ENCODE measurements around the gene ANKRD11.
"Not testable (repeated sequence)": the region's sequence is repeated elsewhere in the genome, so short reads cannot be mapped to it uniquely, and the experiment has no call there.

Gene ANKRD11

DNA sequence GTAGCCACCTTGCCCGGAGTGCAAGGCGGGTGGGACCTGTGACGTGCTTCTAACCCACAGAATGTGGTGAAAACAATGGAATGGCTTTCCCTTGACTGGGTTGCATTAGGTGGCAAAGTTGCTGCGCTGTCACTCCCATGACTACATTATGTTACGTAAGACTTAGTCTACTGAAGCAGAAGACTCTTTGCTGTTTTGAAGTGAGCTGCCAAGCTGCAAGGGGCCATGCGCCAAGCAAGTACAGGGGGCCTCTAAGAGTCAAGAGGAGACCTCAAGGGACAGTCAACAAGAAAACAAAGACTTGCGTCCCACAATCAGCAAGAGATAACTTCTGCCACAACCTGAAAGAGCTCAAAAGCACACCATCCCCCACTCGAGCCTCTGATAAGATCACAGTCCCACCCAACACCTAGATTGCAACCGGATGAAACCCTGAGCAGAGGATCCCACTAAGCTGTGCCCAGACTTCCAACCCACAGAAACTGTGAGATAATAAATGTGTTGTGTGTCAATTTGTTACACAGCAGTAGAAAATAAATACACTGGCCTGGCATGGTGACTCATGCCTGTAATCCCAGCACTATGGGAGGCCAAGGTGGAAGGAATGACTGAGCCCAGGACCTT is 16.5 kb downstream of the ANKRD11 start:
- TF ChIP-seq, protein P1, sequence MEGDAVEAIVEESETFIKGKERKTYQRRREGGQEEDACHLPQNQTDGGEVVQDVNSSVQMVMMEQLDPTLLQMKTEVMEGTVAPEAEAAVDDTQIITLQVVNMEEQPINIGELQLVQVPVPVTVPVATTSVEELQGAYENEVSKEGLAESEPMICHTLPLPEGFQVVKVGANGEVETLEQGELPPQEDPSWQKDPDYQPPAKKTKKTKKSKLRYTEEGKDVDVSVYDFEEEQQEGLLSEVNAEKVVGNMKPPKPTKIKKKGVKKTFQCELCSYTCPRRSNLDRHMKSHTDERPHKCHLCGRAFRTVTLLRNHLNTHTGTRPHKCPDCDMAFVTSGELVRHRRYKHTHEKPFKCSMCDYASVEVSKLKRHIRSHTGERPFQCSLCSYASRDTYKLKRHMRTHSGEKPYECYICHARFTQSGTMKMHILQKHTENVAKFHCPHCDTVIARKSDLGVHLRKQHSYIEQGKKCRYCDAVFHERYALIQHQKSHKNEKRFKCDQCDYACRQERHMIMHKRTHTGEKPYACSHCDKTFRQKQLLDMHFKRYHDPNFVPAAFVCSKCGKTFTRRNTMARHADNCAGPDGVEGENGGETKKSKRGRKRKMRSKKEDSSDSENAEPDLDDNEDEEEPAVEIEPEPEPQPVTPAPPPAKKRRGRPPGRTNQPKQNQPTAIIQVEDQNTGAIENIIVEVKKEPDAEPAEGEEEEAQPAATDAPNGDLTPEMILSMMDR (IDR thresholded peaks at IDR 0.05; ENCODE audit: low read depth, low read length), result no peak
- H3K4me3 ChIP-seq (replicated peaks in 1 of 2; ENCODE audit: low read depth in 2 of 2, low read length in 2 of 2), result no peak overlapping the region
- peak; percentile 61 to 83 for DNase-seq (ENCODE audit: low read depth in 2 of 2)

DNA sequence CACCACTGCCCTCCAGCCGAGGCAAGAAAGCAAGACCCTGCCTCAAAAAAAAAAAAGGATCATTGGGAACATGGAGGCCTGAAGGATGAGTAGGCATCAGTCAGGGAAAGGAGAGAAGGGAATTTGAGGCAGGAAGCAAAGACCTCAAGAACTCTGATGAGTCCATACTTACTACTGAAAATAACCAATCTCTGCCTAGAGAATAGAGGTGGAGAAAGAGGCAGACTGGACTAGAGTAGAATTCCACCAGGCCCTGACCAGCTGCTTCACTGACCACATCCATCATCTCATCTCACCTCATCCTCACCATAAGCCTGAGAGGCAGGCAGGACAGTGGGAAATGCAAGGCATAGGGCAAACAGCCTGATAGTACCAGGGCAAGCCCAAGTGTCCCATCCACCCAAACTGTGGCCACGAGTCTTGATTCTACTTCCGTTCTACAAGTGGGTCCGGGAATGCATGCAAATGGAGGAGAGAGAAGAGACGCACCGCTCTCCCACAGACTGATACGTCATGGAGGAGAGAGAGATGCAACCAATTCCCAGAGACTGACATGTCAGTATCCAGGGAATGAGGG is 17.1 kb downstream of the ANKRD11 start:
- no peak for DNase-seq (ENCODE audit: low read depth in 2 of 2)
- no peak overlapping the region for H3K4me3 ChIP-seq (replicated peaks in 1 of 2; ENCODE audit: low read depth in 2 of 2, low read length in 2 of 2)
- TF ChIP-seq, protein P1 (IDR thresholded peaks at IDR 0.05; ENCODE audit: low read depth, low read length), result no peak

DNA sequence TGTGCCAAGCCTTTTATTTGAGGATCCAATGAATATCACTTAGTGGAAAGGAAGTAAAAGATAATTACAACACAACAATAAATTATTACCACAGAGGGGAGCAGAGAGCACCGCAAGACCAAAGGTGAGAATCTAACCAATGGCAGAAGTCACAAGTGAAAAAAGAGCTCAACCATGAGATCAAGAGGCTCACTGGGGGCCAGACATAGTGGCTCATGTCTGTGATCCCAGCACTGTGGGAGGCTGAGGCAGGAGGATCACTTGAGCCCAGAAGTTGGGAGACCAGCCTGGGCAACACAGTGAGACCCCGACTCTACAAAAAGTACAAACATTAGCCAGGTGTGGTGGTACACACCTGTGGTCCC is 17.7 kb downstream of the ANKRD11 start:
- no peak for DNase-seq (ENCODE audit: low read depth in 2 of 2)
- TF ChIP-seq, protein P1 (IDR thresholded peaks at IDR 0.05; ENCODE audit: low read depth, low read length), result no peak
- H3K4me3 ChIP-seq (replicated peaks in 1 of 2; ENCODE audit: low read depth in 2 of 2, low read length in 2 of 2), result no peak overlapping the region

DNA sequence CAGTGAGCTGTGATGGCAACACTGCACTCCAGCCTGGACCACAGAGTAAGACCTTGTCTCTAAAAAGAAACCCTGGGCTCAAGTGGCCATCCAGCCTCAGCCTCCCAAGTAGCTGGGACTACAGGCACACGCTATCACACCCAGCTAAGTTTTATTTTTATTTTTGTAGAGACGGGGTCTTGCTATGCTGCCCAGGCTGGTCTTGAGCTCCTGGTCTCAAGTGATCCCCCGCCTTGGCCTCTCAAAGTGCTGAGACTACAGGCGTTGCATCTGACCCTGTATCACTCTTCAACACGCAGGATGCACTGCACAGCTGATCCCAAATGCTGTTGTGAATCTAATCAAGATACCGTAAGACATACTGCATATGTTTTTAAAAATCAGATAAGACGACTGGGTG is 23.0 kb downstream of the ANKRD11 start:
- DNase-seq (ENCODE audit: low read depth in 2 of 2), result no peak
- no peak overlapping the region for H3K4me3 ChIP-seq (replicated peaks in 1 of 2; ENCODE audit: low read depth in 2 of 2, low read length in 2 of 2)
- TF ChIP-seq, protein P1 (IDR thresholded peaks at IDR 0.05; ENCODE audit: low read depth, low read length), result no peak

DNA sequence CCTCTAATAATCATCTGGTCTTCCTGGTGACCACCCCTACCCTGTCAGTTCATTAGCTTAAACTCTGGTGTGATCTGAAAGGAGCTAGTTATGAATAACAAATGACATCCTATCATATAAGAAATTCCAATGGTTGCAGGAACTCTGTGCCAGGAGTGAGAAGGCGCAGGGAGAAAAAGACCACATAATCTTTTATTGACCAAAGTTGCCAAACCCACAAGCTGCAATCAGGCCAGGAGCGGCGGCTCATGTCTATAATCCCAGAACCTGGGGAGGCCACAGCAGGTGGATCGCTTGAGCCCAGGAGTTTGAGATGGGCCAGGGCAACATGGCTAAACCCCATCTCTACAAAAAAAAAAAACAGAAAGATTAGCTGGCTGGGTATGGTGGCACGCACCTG is 23.4 kb downstream of the ANKRD11 start:
- no peak for DNase-seq (ENCODE audit: low read depth in 2 of 2)
- TF ChIP-seq, protein P1 (IDR thresholded peaks at IDR 0.05; ENCODE audit: low read depth, low read length), result no peak
- no peak overlapping the region for H3K4me3 ChIP-seq (replicated peaks in 1 of 2; ENCODE audit: low read depth in 2 of 2, low read length in 2 of 2)

DNA sequence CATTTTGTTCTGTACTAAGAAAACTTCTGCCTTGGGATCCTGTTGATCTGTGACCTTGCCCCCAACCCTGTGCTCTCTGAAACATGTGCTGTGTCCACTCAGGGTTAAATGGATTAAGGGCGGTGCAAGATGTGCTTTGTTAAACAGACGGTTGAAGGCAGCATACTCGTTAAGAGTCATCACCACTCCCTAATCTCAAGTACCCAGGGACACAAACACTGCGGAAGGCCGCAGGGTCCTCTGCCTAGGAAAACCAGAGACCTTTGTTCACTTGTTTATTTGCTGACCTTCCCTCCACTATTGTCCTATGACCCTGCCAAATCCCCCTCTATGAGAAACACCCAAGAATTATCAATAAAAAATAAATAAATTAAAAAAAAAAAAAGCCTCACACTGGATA is 27.0 kb downstream of the ANKRD11 start:
- DNase-seq (ENCODE audit: low read depth in 2 of 2); H3K4me3 ChIP-seq (replicated peaks in 1 of 2; ENCODE audit: low read depth in 2 of 2, low read length in 2 of 2): not testable (repeated sequence)

DNA sequence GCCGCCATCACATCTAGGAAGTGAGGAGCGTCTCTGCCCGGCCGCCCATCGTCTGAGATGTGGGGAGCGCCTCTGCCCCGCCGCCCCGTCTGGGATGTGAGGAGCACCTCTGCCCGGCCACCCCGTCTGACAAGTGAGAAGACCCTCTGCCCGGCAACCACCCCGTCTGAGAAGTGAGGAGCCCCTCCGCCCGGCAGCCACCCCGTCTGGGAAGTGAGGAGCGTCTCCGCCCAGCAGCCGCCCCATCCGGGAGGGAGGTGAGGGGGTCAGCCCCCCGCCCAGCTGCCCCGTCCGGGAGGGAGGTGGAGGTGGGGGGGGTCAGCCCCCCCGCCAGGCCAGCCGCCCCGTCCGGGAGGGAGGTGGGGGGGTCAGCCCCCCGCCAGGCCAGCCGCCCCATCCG is 27.7 kb downstream of the ANKRD11 start:
- H3K4me3 ChIP-seq (replicated peaks in 1 of 2; ENCODE audit: low read depth in 2 of 2, low read length in 2 of 2); DNase-seq (ENCODE audit: low read depth in 2 of 2): not testable (repeated sequence)

DNA sequence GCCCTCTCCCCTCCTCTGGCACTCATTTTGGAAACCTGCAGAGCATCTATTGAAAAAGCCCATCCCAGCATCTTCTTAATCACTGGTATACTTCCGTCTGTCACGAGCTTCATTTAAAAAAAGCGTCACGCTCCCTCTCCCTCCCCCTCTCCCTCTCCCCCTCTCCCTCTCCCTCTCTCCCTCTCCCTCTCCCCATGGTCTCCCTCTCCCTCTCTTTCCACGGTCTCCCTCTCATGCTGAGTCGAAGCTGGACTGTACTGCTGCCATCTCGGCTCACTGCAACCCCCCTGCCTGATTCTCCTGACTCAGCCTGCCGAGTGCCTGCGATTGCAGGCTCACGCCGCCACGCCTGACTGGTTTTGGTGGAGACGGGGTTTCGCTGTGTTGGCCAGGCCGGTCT is 28.5 kb downstream of the ANKRD11 start:
- DNase-seq (ENCODE audit: low read depth in 2 of 2); H3K4me3 ChIP-seq (replicated peaks in 1 of 2; ENCODE audit: low read depth in 2 of 2, low read length in 2 of 2): not testable (repeated sequence)

All from cardiac fibroblast (primary cell).